ENCODE data around the gene KCNN3.

KCNN3 gene

DNA sequence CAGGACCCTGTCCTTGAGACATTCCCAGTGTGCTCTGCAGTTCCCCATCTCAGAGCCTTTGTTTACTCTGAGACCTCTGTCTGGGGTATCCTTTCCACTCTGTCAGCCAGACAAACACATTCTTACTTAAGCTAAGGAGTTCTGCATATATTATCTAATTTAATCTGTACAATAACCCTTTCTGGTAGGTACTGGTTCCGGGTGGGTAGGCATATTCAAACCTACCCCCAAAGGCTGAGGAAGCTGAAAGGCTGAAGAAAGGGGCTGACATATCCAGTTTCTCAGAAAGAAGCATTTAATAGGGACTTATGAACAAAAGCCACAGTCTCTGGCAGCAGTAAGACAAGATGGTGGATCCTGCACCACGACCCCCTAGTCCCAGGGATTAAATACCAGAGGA, 53.1 kb downstream of the KCNN3 start:
- no peak for TF ChIP-seq ZFP30 (CRISPR knock-in tag; IDR thresholded peaks at IDR 0.05)
- TF ChIP-seq, protein P1, sequence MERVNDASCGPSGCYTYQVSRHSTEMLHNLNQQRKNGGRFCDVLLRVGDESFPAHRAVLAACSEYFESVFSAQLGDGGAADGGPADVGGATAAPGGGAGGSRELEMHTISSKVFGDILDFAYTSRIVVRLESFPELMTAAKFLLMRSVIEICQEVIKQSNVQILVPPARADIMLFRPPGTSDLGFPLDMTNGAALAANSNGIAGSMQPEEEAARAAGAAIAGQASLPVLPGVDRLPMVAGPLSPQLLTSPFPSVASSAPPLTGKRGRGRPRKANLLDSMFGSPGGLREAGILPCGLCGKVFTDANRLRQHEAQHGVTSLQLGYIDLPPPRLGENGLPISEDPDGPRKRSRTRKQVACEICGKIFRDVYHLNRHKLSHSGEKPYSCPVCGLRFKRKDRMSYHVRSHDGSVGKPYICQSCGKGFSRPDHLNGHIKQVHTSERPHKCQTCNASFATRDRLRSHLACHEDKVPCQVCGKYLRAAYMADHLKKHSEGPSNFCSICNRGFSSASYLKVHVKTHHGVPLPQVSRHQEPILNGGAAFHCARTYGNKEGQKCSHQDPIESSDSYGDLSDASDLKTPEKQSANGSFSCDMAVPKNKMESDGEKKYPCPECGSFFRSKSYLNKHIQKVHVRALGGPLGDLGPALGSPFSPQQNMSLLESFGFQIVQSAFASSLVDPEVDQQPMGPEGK (CRISPR knock-in tag; IDR thresholded peaks at IDR 0.05; ENCODE audit: borderline replicate concordance) = no peak
- TF ChIP-seq ZFP3 (CRISPR knock-in tag; IDR thresholded peaks at IDR 0.05) = no peak
- TF ChIP-seq SNAI2 (CRISPR knock-in tag; IDR thresholded peaks at IDR 0.05) = no peak
- TF ChIP-seq, protein P2, sequence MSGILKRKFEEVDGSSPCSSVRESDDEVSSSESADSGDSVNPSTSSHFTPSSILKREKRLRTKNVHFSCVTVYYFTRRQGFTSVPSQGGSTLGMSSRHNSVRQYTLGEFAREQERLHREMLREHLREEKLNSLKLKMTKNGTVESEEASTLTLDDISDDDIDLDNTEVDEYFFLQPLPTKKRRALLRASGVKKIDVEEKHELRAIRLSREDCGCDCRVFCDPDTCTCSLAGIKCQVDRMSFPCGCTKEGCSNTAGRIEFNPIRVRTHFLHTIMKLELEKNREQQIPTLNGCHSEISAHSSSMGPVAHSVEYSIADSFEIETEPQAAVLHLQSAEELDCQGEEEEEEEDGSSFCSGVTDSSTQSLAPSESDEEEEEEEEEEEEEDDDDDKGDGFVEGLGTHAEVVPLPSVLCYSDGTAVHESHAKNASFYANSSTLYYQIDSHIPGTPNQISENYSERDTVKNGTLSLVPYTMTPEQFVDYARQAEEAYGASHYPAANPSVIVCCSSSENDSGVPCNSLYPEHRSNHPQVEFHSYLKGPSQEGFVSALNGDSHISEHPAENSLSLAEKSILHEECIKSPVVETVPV (CRISPR knock-in tag; IDR thresholded peaks at IDR 0.05) = no peak
- TF ChIP-seq ARNTL (CRISPR knock-in tag; IDR thresholded peaks at IDR 0.05; ENCODE audit: borderline replicate concordance, low read depth) = no peak
- TF ChIP-seq, protein P3, sequence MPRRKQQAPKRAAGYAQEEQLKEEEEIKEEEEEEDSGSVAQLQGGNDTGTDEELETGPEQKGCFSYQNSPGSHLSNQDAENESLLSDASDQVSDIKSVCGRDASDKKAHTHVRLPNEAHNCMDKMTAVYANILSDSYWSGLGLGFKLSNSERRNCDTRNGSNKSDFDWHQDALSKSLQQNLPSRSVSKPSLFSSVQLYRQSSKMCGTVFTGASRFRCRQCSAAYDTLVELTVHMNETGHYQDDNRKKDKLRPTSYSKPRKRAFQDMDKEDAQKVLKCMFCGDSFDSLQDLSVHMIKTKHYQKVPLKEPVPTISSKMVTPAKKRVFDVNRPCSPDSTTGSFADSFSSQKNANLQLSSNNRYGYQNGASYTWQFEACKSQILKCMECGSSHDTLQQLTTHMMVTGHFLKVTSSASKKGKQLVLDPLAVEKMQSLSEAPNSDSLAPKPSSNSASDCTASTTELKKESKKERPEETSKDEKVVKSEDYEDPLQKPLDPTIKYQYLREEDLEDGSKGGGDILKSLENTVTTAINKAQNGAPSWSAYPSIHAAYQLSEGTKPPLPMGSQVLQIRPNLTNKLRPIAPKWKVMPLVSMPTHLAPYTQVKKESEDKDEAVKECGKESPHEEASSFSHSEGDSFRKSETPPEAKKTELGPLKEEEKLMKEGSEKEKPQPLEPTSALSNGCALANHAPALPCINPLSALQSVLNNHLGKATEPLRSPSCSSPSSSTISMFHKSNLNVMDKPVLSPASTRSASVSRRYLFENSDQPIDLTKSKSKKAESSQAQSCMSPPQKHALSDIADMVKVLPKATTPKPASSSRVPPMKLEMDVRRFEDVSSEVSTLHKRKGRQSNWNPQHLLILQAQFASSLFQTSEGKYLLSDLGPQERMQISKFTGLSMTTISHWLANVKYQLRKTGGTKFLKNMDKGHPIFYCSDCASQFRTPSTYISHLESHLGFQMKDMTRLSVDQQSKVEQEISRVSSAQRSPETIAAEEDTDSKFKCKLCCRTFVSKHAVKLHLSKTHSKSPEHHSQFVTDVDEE (CRISPR knock-in tag; IDR thresholded peaks at IDR 0.05) = no peak
- no peak for TF ChIP-seq ESRRG (CRISPR knock-in tag; IDR thresholded peaks at IDR 0.05)
- no peak for TF ChIP-seq ZNF565 (CRISPR knock-in tag; conservative IDR thresholded peaks at IDR 0.05; ENCODE audit: low read depth)
- TF ChIP-seq TOX (CRISPR knock-in tag; IDR thresholded peaks at IDR 0.05; ENCODE audit: borderline replicate concordance) = no peak
- no peak for TF ChIP-seq ZNF8 (CRISPR knock-in tag; IDR thresholded peaks at IDR 0.05)
- no peak for ATAC-seq

DNA sequence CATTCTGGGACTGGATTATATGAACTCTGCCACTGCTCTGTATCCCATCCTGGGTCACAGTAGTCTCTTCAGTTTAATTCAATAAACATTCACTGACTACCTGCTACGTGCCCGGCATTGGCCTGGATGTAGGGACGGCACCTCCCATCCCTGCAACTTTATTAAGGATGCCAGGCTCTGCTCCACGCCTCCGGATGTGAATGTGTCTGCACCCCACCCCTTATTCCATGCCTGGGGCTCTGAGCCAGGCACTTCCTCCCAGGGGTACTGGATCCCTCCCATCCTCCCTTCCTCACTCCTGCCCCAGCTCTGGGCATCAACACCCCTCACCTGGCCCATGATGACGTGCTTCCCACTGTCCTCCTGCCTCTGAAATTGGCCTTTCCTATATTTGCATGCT, 53.7 kb downstream of the KCNN3 start:
- TF ChIP-seq ZC3H10 (CRISPR knock-in tag; IDR thresholded peaks at IDR 0.05) (no peak), ZNF565 (CRISPR knock-in tag; conservative IDR thresholded peaks at IDR 0.05; ENCODE audit: low read depth) (no peak), SNAI2 (CRISPR knock-in tag; IDR thresholded peaks at IDR 0.05) (no peak), ISL1 (CRISPR knock-in tag; IDR thresholded peaks at IDR 0.05) (no peak), RARB (CRISPR knock-in tag; IDR thresholded peaks at IDR 0.05) (no peak), PPARA (CRISPR knock-in tag; IDR thresholded peaks at IDR 0.05; ENCODE audit: borderline replicate concordance) (no peak), TOX (CRISPR knock-in tag; IDR thresholded peaks at IDR 0.05; ENCODE audit: borderline replicate concordance) (no peak)
- TF ChIP-seq, protein P4, sequence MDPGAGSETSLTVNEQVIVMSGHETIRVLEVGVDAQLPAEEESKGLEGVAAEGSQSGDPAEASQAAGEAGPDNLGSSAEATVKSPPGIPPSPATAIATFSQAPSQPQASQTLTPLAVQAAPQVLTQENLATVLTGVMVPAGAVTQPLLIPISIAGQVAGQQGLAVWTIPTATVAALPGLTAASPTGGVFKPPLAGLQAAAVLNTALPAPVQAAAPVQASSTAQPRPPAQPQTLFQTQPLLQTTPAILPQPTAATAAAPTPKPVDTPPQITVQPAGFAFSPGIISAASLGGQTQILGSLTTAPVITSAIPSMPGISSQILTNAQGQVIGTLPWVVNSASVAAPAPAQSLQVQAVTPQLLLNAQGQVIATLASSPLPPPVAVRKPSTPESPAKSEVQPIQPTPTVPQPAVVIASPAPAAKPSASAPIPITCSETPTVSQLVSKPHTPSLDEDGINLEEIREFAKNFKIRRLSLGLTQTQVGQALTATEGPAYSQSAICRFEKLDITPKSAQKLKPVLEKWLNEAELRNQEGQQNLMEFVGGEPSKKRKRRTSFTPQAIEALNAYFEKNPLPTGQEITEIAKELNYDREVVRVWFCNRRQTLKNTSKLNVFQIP (CRISPR knock-in tag; IDR thresholded peaks at IDR 0.05; ENCODE audit: borderline replicate concordance, low read depth) = no peak
- TF ChIP-seq, protein P5, sequence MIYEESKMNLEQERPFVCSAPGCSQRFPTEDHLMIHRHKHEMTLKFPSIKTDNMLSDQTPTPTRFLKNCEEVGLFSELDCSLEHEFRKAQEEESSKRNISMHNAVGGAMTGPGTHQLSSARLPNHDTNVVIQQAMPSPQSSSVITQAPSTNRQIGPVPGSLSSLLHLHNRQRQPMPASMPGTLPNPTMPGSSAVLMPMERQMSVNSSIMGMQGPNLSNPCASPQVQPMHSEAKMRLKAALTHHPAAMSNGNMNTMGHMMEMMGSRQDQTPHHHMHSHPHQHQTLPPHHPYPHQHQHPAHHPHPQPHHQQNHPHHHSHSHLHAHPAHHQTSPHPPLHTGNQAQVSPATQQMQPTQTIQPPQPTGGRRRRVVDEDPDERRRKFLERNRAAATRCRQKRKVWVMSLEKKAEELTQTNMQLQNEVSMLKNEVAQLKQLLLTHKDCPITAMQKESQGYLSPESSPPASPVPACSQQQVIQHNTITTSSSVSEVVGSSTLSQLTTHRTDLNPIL (CRISPR knock-in tag; IDR thresholded peaks at IDR 0.05; ENCODE audit: low read depth) = no peak
- TF ChIP-seq, protein P2 (CRISPR knock-in tag; IDR thresholded peaks at IDR 0.05) = no peak

DNA sequence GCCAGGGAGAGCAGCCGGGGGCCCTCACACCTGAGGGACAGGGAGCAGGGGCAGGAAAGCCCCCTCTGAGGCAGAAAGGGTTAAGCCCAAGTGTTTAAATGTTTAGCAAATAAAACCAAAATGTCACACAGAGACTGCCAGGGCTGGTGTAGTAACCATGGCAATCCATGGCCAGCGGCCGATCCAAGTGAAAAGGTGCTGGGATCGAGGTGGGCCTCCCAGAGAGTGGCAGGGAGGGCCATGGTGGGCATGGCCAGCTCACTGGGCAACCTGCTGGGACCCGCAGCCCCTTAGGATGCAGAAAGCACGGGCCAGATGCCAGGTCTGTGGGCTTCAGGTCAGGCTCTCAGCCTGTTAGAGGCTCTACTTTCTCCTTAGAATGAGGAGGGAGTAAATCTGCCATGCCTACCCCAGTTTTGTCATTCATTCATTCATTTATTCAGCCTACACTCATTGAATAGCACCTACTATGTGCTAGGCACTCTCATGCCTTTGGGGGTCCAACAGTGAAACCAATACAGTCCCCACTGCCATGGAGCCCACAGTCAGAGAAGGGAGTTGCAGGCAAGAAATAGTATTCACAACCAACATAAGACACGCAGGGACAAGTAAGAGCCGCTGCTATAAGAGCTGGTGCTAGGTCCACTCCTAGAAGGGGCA, 56.1 kb downstream of the KCNN3 start:
- TF ChIP-seq CSDC2 (CRISPR knock-in tag; IDR thresholded peaks at IDR 0.05) = no peak
- TF ChIP-seq ZNF565 (CRISPR knock-in tag; conservative IDR thresholded peaks at IDR 0.05; ENCODE audit: low read depth) = no peak
- TF ChIP-seq, protein P3 (CRISPR knock-in tag; IDR thresholded peaks at IDR 0.05) = no peak
- TF ChIP-seq ZFP3 (CRISPR knock-in tag; IDR thresholded peaks at IDR 0.05) = no peak
- ATAC-seq = no peak

More for the DNA sequence above, 53.7 kb downstream of the KCNN3 start:
- ATAC-seq = no peak

All from SK-N-SH treated with all-trans-retinoic acid at 6 μM for 48 hours (cell line).